CD4-positive, alpha-beta T cell treated with Interleukin-4 for 4 hours (primary cell): ENCODE results near the gene STAC.
"Not testable (repeated sequence)": the region's sequence is repeated elsewhere in the genome, so short reads cannot be mapped to it uniquely, and the experiment has no call there.

Source experiments
- DNase-seq: peaks from one replicate; pipeline ENCODE4 v3.0.0-alpha.2; 2020

The STAC gene

GRCh38 chr3:36482256-36482655 lies 102.0 kb downstream of the STAC start:
- DNase-seq, result no peak

- no peak for DNase-seq
These were observed 102.6 kb downstream of the STAC start for GRCh38 chr3:36482880-36483279.

- DNase-seq, result no peak
These were observed 103.4 kb downstream of the STAC start for GRCh38 chr3:36483709-36484108.

- DNase-seq, result no peak
These were observed 104.1 kb downstream of the STAC start for GRCh38 chr3:36484386-36484785.

- DNase-seq, result no peak
These were observed 105.9 kb downstream of the STAC start for GRCh38 chr3:36486009-36486795.

GRCh38 chr3:36487616-36488015 lies 107.3 kb downstream of the STAC start:
- DNase-seq, result no peak

- DNase-seq, result no peak
These were observed 107.9 kb downstream of the STAC start for GRCh38 chr3:36488077-36488789.

GRCh38 chr3:36489101-36489500 lies 108.8 kb downstream of the STAC start:
- no peak for DNase-seq

GRCh38 chr3:36489679-36490425 lies 109.5 kb downstream of the STAC start:
- DNase-seq, result no peak

GRCh38 chr3:36493051-36493450 lies 112.7 kb downstream of the STAC start:
- no peak for DNase-seq

GRCh38 chr3:36494461-36495109 lies 114.3 kb downstream of the STAC start:
- DNase-seq, result no peak

GRCh38 chr3:36496684-36497633 lies 116.7 kb downstream of the STAC start:
- no peak for DNase-seq

- not testable (repeated sequence) for DNase-seq
These were observed 119.7 kb downstream of the STAC start for GRCh38 chr3:36500053-36500452.

- no peak for DNase-seq
These were observed 121.3 kb downstream of the STAC start for GRCh38 chr3:36501616-36502015.

- no peak for DNase-seq
These were observed 125.1 kb downstream of the STAC start for GRCh38 chr3:36505393-36505792.

GRCh38 chr3:36511791-36512486 lies 131.6 kb downstream of the STAC start:
- no peak for DNase-seq

- no peak for DNase-seq
These were observed 132.3 kb downstream of the STAC start for GRCh38 chr3:36512555-36512954.

GRCh38 chr3:36514171-36514570 lies 133.9 kb downstream of the STAC start:
- no peak for DNase-seq

- no peak for DNase-seq
These were observed 139.4 kb downstream of the STAC start for GRCh38 chr3:36519682-36520081.

GRCh38 chr3:36520241-36521006 lies 140.1 kb downstream of the STAC start:
- DNase-seq, result no peak

GRCh38 chr3:36521007-36521379 lies 140.7 kb downstream of the STAC start:
- no peak for DNase-seq
